PC-3 (cell line): ENCODE results near the gene DNAH1.

Source experiments
- CTCF ChIP-seq: fragments of 300-600 bp; sonication (generic); conservative IDR thresholded peaks from 2 replicates; pipeline ENCODE4 v1.5.1; 2017; ENCODE audit warnings: antibody characterized with exemption, low read depth, mild to moderate bottlenecking, low read length
- EZH2 ChIP-seq: fragments of 300-600 bp; sonication (generic); IDR thresholded peaks from one replicate; pipeline ENCODE4 v1.6.1; 2017; ENCODE audit warnings: antibody characterized with exemption, mild to moderate bottlenecking, low read length; ENCODE audit not compliant: unreplicated experiment
- EZH2phosphoT487 ChIP-seq: fragments of 300-600 bp; sonication (generic); IDR thresholded peaks from 2 replicates; pipeline ENCODE4 v1.6.1; 2018; ENCODE audit warnings: mild to moderate bottlenecking, antibody characterized with exemption, low read length, borderline replicate concordance

DNA sequence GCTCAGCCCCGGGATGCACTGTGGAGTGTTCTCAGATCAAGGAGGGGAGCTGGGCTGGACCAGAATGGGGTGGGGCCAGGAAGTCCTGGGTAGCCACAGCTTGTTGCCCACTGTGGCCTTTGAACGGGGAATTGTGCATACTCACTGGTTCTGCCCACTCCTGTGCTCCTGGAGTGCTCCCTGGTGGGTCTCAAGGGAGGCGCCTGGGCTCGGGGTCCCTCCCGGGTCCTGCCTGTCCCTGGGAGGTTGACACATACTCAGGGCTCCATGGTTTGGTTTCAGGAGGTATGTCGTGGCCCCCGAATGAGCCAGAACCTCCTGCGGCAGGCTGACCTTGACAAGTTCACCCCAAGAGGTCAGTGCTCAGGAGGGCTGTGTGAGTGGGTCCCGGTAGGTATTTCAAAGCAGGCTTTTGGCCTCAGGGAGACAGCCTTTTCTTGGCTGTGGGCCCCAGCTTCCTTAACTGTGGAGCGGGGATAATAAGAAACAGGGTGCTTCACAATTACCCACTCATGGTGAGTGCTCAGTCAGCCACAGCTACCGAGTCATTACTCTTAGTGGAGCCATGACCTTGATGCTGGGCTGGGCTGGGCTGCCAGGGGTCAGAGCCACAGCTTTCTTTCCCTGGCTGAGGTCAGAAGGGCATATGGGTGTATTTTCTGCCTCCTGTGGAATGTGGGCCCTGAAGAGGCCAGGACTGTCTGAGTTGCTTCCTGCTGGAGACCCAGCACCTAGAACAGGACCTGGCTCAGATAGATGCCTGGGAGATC, 7.6 kb downstream of the DNAH1 start:
- no peak for TF ChIP-seq EZH2phosphoT487
- TF ChIP-seq CTCF, result no peak
- TF ChIP-seq EZH2, result no peak
